Naive B cell (primary cell): ENCODE data around the gene CAPZB. TPM values are rescaled to one million over a fixed set of nuclear protein-coding genes. Genes with fewer than 3 reads are reported as not detected.

Source experiments
- ATAC-seq, 2 donors: fragments of 150-1000 bp; cut with Tn5 transposase; 2 replicates each; pipeline ENCODE4 v1.10.0; 2021; ENCODE audit warnings: low read depth in 2 of 2, mild to moderate bottlenecking in 2 of 2, moderate library complexity in 2 of 2
- DNase-seq: peaks from one replicate; pipeline ENCODE4 v3.0.0; 2022
- H3K27ac Mint-ChIP-seq, 6 donors: one replicate each; pipeline ENCODE4 v1.8.0; 2020 to 2022; ENCODE audit warnings: mild to moderate bottlenecking in 6 of 6, mixed read lengths in 6 of 6, moderate library complexity in 5 of 6, inconsistent platforms in 2 of 6
- H3K27me3 Mint-ChIP-seq, 3 donors: one replicate each; pipeline ENCODE4 v1.8.0; 2021 to 2022; ENCODE audit warnings: mixed read lengths in 3 of 3, mild to moderate bottlenecking in 1 of 3
- H3K36me3 Mint-ChIP-seq, 2 donors: one replicate each; pipeline ENCODE4 v1.8.0; 2020 to 2022; ENCODE audit warnings: mixed read lengths in 2 of 2, inconsistent platforms in 1 of 2, mild to moderate bottlenecking in 1 of 2
- H3K4me1 Mint-ChIP-seq, 3 donors: one replicate each; pipeline ENCODE4 v1.8.0; 2020 to 2022; ENCODE audit warnings: mixed read lengths in 3 of 3, inconsistent platforms in 1 of 3, mild to moderate bottlenecking in 1 of 3, moderate library complexity in 1 of 3
- H3K4me3 Mint-ChIP-seq, 8 donors: one replicate each; pipeline ENCODE4 v1.8.0; 2020 to 2022; ENCODE audit warnings: mild to moderate bottlenecking in 8 of 8, mixed read lengths in 8 of 8, moderate library complexity in 8 of 8, inconsistent platforms in 2 of 8
- H3K9me3 Mint-ChIP-seq, 7 donors: one replicate each; pipeline ENCODE4 v1.8.0; 2020 to 2022; ENCODE audit warnings: mixed read lengths in 7 of 7, mild to moderate bottlenecking in 5 of 7, inconsistent platforms in 2 of 7, moderate library complexity in 1 of 7
- polyA plus RNA-seq, 6 donors: library from polyadenylated mRNA; unstranded; fragments of 300-500 nt; fragmentation: Illumina TruSeq; gene quantifications; one replicate each; pipeline ENCODE4 v1.2.3, GENCODE V29; 2021; ENCODE audit warnings: low read depth in 6 of 6

CAPZB gene
- polyA plus RNA-seq, 6 donors from 2014 or later: 328 to 445 (median 382) TPM

DNA sequence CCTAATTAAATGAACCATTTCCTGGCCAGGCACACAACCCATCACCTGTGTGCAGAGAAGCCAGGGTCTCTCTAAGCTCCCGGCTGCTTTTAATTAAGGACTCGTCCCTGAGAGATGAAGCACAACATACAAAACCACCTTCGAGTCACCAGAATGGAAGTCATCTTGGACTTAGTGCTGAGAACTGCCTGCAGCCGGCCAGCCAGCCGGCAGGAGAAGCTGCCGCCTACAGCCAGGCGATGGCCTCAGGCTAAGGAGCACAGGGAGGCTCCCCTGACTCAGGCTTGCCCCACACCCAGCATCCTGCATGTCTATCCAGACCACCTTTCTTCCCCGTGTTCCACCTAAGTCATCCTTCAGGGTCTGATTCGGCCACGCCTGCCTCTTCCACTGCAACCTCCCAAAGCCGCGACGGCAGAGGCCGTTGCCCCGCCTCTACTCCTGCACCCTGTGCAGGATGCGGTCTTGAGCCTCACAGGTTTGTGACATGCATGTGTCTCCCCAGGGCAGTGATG is 89.6 kb downstream of the CAPZB start:
- H3K4me1 Mint-ChIP-seq: peaks cover 45 to 59% (median 54%) of the 10 kb centered on the region in 3 donors
- H3K4me3 Mint-ChIP-seq: no peak overlapping the region
- H3K36me3 Mint-ChIP-seq: peaks cover 0 to 4% of the 10 kb centered on the region in 2 donors
- no peak for DNase-seq
- peaks cover 0 to 1% (median 0%) of the 10 kb centered on the region in 7 donors for H3K9me3 Mint-ChIP-seq
- peak overlapping the region in 2 of 6 donors; percentile 74 to 79 for H3K27ac Mint-ChIP-seq
- ATAC-seq: no peak
- H3K27me3 Mint-ChIP-seq: no peaks in the 10 kb centered on the region

DNA sequence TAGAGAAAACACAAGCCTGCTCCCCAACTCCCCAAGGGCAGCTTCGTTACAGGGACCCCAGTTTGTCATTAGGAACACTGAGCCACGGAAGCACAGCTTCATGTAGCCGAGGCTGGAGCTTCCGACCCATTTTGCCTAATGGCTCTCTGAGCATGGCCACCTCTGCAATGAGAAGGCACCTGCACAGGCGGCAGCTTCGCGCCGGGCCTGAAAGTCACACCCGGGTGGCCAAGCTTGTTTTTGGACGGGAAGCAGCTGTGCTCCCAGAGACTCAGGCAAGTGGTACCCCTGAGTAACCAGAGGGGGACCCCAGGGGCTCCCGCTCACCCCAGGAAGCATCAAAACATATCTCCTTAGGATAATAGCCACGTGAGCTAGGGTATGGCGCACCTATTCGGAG is 92.3 kb downstream of the CAPZB start:
- Mint-ChIP-seq H3K4me3 (peak overlapping the region in 7 of 8 donors; percentile 47 to 93 (median 71)), H3K27ac (peak overlapping the region in 5 of 6 donors; percentile 33 to 93 (median 88)), H3K27me3 (no peaks in the 10 kb centered on the region), H3K4me1 (peaks cover 52 to 76% (median 76%) of the 10 kb centered on the region in 3 donors), H3K9me3 (peaks cover 0 to 1% (median 0%) of the 10 kb centered on the region in 7 donors), H3K36me3 (no peaks in the 10 kb centered on the region)
- ATAC-seq: peak; percentile 47 to 55
- DNase-seq: no peak

DNA sequence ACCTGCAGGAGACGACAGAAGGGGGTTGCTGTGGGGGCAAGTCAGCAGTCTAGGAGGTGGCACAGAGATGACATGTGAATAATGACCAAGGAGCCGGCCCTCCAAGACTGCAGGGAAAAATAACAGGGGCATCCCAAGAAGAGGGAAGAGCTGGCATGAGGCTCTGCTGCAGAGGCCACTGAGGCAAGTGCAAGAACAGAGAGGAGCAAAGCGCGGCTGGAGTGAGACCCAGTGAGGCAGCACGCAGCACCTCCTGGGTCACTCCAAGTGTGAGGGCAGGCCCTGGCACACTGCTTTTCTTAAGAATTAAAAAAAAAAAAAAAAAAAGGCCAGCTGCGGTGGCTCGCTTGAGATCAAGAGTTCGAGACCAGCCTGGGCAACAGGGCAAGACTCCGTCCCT is 93.1 kb downstream of the CAPZB start:
- DNase-seq (no peak), ATAC-seq (no peak)
- H3K27me3 Mint-ChIP-seq: no peaks in the 10 kb centered on the region
- H3K4me1 Mint-ChIP-seq: peaks cover 58 to 78% (median 76%) of the 10 kb centered on the region in 3 donors
- peak overlapping the region in 7 of 8 donors; percentile 78 to 94 (median 90) for H3K4me3 Mint-ChIP-seq
- peaks cover 0 to 1% (median 0%) of the 10 kb centered on the region in 7 donors for H3K9me3 Mint-ChIP-seq
- H3K27ac Mint-ChIP-seq: peak overlapping the region; percentile 18 to 99 (median 88)
- H3K36me3 Mint-ChIP-seq: no peaks in the 10 kb centered on the region

DNA sequence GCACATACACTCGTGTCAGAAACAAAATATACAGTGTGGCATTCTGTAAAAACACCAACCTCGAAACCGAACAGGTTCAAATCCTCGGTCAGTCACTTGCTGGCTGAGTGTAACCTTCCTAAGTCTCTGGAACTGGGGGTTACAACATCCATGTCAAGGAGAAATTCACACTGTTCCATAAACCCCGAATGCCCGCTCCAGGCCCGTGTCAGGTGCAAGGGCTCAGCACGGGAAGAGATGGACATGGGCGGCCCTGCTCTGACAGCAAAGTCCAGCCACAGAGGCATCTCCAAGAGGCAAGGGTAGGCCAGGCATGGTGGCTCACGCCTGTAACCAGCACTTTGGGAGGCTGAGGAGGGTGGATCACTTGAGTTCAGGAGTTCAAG is 93.8 kb downstream of the CAPZB start:
- ATAC-seq (no peak), DNase-seq (no peak)
- peak overlapping the region; percentile 82 to 99 (median 96) for H3K27ac Mint-ChIP-seq
- H3K4me3 Mint-ChIP-seq: peak overlapping the region; percentile 80 to 94 (median 91)
- H3K4me1 Mint-ChIP-seq: peaks cover 58 to 83% (median 76%) of the 10 kb centered on the region in 3 donors
- no peaks in the 10 kb centered on the region for H3K27me3 Mint-ChIP-seq
- no peaks in the 10 kb centered on the region for H3K36me3 Mint-ChIP-seq
- H3K9me3 Mint-ChIP-seq: peaks cover 0 to 1% (median 0%) of the 10 kb centered on the region in 7 donors

DNA sequence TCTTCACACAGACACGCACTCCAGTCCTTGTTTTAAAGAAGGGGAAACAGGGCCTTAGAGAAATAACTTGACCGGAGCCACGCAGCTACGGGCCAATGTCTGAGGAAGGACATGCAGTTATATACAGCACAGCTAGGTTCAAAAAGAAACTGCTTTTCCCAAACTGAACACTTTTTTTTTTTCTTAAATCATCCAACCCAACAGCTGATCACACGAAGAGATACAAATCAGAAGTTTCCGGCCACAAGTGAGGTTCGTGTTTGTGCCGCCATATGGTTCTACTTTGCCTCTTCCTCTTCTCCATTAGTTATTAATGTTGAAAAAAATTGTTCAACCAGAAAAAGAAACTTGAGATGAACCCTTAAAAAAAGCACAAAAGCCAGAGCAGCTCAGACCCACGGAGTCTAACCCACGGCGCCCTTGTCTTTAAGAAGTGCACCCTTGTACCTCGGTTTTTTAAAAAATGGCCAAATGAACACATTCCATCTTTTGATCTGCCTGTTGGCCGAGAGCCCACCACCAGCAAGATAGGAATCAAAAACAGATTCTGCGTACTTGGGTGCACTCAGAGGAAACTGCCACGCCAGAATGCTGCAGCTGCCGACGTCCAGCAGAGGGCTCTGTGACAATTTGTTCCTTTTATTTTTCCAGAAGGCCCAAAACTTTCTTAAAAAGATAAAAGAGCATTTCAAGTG is 94.3 kb downstream of the CAPZB start:
- peaks cover 58 to 83% (median 75%) of the 10 kb centered on the region in 3 donors for H3K4me1 Mint-ChIP-seq
- H3K9me3 Mint-ChIP-seq: peaks cover 0 to 1% (median 0%) of the 10 kb centered on the region in 7 donors
- H3K36me3 Mint-ChIP-seq: no peaks in the 10 kb centered on the region
- no peaks in the 10 kb centered on the region for H3K27me3 Mint-ChIP-seq
- ATAC-seq (peak; percentile 85 to 86), DNase-seq (peak; percentile 72)
- H3K27ac Mint-ChIP-seq: peak overlapping the region; percentile 82 to 99 (median 96)
- H3K4me3 Mint-ChIP-seq: peak overlapping the region; percentile 80 to 94 (median 91)

DNA sequence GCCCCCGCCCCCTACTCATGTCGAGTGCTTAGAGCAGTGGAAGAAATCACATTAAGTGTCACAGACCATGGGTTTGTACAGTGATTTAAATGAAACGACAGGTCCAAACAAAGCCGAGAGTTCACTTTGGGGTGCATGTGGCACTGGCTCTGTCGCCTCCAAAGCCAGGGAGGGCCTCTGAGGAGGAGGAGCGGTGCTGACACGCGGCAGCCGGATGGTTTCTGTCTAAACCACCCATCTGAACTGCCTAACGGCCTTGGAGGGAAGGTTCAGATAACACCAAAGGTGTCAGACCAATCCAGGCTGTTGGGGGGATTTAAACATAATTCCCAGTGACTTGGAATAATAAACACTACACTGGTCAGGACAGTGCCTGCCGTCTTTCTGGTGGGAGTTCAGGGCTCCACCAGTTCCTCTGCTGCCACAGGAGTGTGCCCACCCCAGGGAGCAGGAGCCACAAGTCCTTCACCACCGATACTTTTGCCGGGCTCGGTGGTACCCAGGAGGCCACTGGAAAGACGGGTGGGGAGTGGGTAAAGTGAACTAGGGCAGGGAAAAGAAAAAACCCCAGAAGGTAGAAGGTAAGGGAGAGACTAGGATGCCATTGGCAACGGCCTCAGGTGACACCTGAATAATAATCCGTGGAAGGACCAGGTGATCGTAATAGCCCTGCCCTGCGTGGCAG is 95.0 kb downstream of the CAPZB start:
- no peak for ATAC-seq

DNA sequence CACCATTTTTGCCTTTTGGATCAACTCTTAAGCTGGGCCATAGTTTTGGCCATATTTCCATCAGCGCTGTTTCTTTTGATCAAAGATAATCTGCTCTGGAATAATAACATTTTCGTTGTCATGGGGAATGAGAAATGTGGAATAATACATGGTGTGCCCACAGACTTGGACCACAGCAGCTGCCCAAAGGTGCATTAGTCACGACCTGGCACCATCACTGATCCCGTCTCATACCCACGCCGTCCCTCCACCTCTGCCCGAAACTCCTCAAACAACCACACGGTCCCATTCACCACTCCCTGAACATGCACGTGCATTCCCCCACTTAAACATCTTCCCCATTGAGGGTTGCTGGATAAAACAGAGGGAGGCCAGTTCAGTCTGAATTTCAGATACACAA is 96.4 kb downstream of the CAPZB start:
- Mint-ChIP-seq H3K27ac (peak overlapping the region in 2 of 6 donors; percentile 47 to 59), H3K36me3 (peaks cover 2 to 3% of the 10 kb centered on the region in 2 donors), H3K27me3 (no peaks in the 10 kb centered on the region), H3K4me1 (peaks cover 50 to 66% (median 55%) of the 10 kb centered on the region in 3 donors), H3K9me3 (peaks cover 0 to 1% (median 0%) of the 10 kb centered on the region in 7 donors), H3K4me3 (no peak overlapping the region)
- no peak for DNase-seq
- ATAC-seq: no peak

More for the DNA sequence above, 95.0 kb downstream of the CAPZB start:
- H3K36me3 Mint-ChIP-seq: peaks cover 0 to 3% of the 10 kb centered on the region in 2 donors
- H3K27me3 Mint-ChIP-seq: no peaks in the 10 kb centered on the region
- H3K9me3 Mint-ChIP-seq: peaks cover 0 to 1% (median 0%) of the 10 kb centered on the region in 7 donors
- H3K27ac Mint-ChIP-seq: peak overlapping the region; percentile 82 to 99 (median 94)
- peaks cover 58 to 79% (median 68%) of the 10 kb centered on the region in 3 donors for H3K4me1 Mint-ChIP-seq
- peak overlapping the region; percentile 80 to 94 (median 91) for H3K4me3 Mint-ChIP-seq
- DNase-seq: no peak

DNA sequence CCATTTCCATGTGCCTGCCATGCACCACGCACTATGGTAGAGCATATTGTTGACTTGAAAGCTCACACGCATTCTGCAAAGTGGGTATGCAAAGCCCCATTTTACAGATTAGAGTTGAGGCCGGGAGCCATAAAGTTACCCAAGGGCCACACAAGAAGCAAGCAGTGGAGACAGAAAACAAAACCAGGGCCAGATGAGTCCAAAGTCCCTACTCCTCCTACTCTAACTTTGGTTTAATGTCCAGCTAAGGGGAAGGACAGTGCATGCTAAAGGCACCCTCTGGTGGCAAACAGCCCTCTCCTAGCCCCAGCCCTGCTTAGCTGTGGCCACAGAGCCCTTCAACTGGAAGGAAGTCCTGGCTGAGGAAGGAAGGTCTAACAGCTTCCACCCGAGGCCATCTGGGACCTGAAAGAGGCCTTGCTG is 98.3 kb downstream of the CAPZB start:
- H3K4me3 Mint-ChIP-seq: peak overlapping the region in 1 of 8 donors; percentile 29
- H3K27me3 Mint-ChIP-seq: no peaks in the 10 kb centered on the region
- peaks cover 0 to 1% (median 0%) of the 10 kb centered on the region in 7 donors for H3K9me3 Mint-ChIP-seq
- H3K4me1 Mint-ChIP-seq: peaks cover 42 to 47% (median 43%) of the 10 kb centered on the region in 3 donors
- DNase-seq: no peak
- H3K36me3 Mint-ChIP-seq: peaks cover 3 to 8% of the 10 kb centered on the region in 2 donors
- peak overlapping the region in 1 of 6 donors; percentile 34 for H3K27ac Mint-ChIP-seq
- ATAC-seq: no peak

DNA sequence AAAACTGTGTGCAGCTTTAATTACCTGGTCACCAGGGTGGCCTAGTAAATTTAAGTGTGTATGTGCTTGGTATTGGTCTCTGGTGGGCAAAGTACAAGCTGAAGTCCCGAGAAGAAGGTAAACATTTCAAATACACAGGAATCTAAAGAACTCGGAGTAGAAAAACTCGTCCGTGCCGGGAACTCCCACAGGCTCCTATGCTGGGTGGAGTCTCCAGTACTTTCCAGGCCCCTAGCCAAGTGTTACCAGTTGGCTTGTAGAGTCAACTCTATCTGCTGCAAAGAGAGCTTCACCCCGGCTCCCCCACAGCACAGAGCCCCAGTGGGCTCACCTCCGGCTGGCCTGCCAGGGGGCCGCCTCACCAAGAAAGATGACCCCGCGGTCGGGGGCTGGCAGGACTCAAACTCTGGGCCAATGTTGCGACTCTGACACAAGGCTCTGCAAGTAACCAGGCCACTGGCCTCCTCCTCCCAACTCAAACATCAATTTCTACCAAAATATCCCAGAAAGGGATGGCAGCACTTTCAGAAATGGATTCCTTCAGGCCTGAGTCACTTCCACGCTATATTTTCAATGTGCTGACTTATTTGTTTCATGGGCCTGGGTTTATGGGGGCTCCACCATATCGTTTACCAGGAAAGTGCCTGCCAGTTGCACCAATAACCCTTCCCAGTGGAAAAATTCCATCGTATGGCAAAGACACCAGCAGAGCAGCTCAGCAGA is 99.3 kb downstream of the CAPZB start:
- peaks cover 3 to 8% of the 10 kb centered on the region in 2 donors for H3K36me3 Mint-ChIP-seq
- H3K9me3 Mint-ChIP-seq: peaks cover 0 to 1% (median 0%) of the 10 kb centered on the region in 7 donors
- H3K27me3 Mint-ChIP-seq: no peaks in the 10 kb centered on the region
- DNase-seq (no peak), ATAC-seq (no peak)
- H3K4me3 Mint-ChIP-seq: peak overlapping the region in 1 of 8 donors; percentile 11
- no peak overlapping the region for H3K27ac Mint-ChIP-seq
- peaks cover 32 to 39% (median 34%) of the 10 kb centered on the region in 3 donors for H3K4me1 Mint-ChIP-seq

DNA sequence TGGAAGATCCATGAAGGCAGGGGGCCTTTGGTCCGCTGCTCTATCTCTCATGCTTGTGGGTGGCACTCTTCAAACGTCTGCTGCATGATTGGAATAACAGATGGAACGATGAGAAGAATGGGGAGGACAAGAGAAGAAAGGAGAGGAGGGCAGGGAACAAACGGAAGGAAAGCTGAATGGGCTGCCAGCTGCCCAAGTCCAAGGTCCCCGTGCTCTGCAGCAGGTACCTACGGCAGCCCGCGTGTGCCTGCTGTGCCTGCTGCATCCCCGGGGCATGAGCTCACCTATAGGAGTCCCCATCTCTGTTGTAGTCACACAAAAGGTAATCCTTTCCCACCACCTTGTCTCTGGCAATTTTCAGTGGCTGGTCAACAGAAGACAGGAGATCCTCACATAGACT is 100.1 kb downstream of the CAPZB start:
- ATAC-seq: no peak
- Mint-ChIP-seq H3K4me3 (no peak overlapping the region), H3K27ac (no peak overlapping the region), H3K4me1 (peaks cover 23 to 31% (median 27%) of the 10 kb centered on the region in 3 donors), H3K27me3 (no peaks in the 10 kb centered on the region), H3K9me3 (peaks cover 0 to 1% (median 0%) of the 10 kb centered on the region in 7 donors), H3K36me3 (peaks cover 3 to 8% of the 10 kb centered on the region in 2 donors)
- DNase-seq: no peak

DNA sequence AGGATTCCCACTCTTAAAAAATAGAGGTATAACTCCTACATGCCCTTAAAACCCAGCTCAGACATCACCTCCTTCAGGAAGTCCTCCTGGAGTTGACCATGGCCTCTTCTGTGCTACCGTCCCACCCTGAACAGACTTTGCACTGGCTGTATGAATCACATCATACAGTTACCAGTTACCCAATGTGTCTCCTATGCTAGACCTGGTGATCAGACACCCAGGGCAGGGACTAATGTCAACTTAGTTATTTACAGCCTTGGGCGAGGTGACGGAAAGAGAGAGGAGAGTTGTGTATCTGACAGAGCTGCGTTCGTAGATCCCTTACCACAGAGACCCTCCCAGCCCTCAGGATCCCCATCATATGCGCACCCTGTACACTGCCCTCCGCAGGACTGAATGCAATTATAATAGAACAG is 100.6 kb downstream of the CAPZB start:
- Mint-ChIP-seq H3K36me3 (peaks cover 4 to 8% of the 10 kb centered on the region in 2 donors), H3K9me3 (peaks cover 0 to under 1% (median 0%) of the 10 kb centered on the region in 7 donors), H3K27me3 (no peaks in the 10 kb centered on the region), H3K4me1 (peaks cover 20 to 27% (median 24%) of the 10 kb centered on the region in 3 donors), H3K27ac (peak overlapping the region in 1 of 6 donors; percentile 66), H3K4me3 (no peak overlapping the region)
- ATAC-seq: no peak
- no peak for DNase-seq

DNA sequence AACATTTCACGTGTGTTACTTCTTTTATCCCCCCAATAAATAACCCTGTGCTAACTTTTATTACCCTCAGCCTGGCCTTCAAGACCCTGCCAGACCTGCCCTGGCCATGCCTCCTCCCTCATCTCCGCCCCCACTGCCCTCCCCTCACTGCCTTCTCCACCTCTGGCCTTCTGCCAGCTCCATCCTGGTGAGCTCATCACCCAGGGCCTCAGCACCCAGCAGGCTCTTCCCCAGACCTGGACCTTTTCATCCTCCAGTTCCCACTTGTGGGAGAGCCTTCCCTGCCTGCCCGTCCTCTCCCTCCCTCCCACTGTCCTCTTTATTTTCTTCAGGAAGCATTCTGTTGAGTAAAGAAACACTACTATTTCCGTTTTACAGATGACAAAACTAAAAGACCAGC is 101.2 kb downstream of the CAPZB start:
- Mint-ChIP-seq H3K4me1 (peaks cover 13 to 20% (median 19%) of the 10 kb centered on the region in 3 donors), H3K9me3 (no peaks in the 10 kb centered on the region), H3K4me3 (peak overlapping the region in 1 of 8 donors; percentile 51), H3K27me3 (no peaks in the 10 kb centered on the region), H3K27ac (peak overlapping the region in 2 of 6 donors; percentile 32 to 67), H3K36me3 (peaks cover 8% of the 10 kb centered on the region in 2 donors)
- DNase-seq (no peak), ATAC-seq (no peak)

DNA sequence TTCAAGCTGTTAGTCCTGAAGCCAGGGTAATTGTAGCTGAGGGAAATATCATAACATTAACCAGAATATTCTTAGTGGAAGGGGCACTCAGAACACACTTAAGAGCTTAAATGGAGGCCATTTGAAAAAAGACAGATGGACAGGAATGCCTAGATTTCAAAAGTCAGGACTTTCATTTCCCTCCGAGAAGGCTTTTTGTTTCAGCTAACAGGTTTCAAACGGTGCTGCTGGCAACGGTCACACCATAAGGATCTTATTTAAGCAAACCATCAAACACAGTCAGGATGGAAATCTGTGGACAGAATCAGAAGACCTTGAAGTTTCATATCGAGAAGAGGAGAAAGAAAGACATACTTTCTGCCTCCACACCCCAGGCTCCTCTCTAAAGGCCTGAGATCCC is 103.1 kb downstream of the CAPZB start:
- H3K27ac Mint-ChIP-seq: peak overlapping the region in 2 of 6 donors; percentile 62 to 64
- ATAC-seq (no peak), DNase-seq (no peak)
- H3K9me3 Mint-ChIP-seq: no peaks in the 10 kb centered on the region
- H3K36me3 Mint-ChIP-seq: peaks cover 17 to 21% of the 10 kb centered on the region in 2 donors
- no peaks in the 10 kb centered on the region for H3K27me3 Mint-ChIP-seq
- H3K4me3 Mint-ChIP-seq: peak overlapping the region in 1 of 8 donors; percentile 15
- H3K4me1 Mint-ChIP-seq: peaks cover 6 to 8% (median 7%) of the 10 kb centered on the region in 3 donors
